ENCODE measurements around the gene ELAVL2.

DNA sequence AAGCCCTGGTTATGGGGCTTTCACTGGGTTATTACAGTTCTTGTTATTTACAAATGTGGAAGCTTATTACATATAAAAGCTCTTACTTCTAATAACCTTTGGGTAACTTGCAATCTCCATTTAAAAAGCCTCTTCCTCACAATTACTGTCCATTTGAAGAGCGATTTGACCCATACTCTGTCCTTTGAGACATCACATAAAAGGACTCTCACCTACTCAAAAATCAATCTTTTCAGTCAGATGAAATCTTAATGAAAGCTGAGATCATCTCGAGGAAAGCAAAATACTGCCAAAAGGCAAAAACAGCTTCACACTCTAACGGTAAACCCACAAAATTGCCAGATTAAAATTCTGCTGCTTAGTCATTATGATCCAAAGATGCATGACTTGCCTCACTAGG, 29.8 kb downstream of the ELAVL2 start:
- TF ChIP-seq, protein P1, sequence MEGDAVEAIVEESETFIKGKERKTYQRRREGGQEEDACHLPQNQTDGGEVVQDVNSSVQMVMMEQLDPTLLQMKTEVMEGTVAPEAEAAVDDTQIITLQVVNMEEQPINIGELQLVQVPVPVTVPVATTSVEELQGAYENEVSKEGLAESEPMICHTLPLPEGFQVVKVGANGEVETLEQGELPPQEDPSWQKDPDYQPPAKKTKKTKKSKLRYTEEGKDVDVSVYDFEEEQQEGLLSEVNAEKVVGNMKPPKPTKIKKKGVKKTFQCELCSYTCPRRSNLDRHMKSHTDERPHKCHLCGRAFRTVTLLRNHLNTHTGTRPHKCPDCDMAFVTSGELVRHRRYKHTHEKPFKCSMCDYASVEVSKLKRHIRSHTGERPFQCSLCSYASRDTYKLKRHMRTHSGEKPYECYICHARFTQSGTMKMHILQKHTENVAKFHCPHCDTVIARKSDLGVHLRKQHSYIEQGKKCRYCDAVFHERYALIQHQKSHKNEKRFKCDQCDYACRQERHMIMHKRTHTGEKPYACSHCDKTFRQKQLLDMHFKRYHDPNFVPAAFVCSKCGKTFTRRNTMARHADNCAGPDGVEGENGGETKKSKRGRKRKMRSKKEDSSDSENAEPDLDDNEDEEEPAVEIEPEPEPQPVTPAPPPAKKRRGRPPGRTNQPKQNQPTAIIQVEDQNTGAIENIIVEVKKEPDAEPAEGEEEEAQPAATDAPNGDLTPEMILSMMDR (IDR thresholded peaks at IDR 0.05; ENCODE audit: poor library complexity, severe bottlenecking), result no peak
- TF ChIP-seq POLR2AphosphoS5 (IDR thresholded peaks at IDR 0.05) (no peak), RAD21 (conservative IDR thresholded peaks at IDR 0.05) (no peak), EZH2 (IDR thresholded peaks at IDR 0.05; ENCODE audit: borderline replicate concordance, insufficient read depth, low read length, poor library complexity, severe bottlenecking) (no peak), TAF1 (IDR thresholded peaks at IDR 0.05; ENCODE audit: low read depth) (no peak), EP300 (conservative IDR thresholded peaks at IDR 0.05; ENCODE audit: poor library complexity, severe bottlenecking) (no peak), MXI1 (conservative IDR thresholded peaks at IDR 0.05; ENCODE audit: poor library complexity, severe bottlenecking) (no peak), SMC3 (conservative IDR thresholded peaks at IDR 0.05; ENCODE audit: poor library complexity) (no peak)
- TF ChIP-seq, protein P2, sequence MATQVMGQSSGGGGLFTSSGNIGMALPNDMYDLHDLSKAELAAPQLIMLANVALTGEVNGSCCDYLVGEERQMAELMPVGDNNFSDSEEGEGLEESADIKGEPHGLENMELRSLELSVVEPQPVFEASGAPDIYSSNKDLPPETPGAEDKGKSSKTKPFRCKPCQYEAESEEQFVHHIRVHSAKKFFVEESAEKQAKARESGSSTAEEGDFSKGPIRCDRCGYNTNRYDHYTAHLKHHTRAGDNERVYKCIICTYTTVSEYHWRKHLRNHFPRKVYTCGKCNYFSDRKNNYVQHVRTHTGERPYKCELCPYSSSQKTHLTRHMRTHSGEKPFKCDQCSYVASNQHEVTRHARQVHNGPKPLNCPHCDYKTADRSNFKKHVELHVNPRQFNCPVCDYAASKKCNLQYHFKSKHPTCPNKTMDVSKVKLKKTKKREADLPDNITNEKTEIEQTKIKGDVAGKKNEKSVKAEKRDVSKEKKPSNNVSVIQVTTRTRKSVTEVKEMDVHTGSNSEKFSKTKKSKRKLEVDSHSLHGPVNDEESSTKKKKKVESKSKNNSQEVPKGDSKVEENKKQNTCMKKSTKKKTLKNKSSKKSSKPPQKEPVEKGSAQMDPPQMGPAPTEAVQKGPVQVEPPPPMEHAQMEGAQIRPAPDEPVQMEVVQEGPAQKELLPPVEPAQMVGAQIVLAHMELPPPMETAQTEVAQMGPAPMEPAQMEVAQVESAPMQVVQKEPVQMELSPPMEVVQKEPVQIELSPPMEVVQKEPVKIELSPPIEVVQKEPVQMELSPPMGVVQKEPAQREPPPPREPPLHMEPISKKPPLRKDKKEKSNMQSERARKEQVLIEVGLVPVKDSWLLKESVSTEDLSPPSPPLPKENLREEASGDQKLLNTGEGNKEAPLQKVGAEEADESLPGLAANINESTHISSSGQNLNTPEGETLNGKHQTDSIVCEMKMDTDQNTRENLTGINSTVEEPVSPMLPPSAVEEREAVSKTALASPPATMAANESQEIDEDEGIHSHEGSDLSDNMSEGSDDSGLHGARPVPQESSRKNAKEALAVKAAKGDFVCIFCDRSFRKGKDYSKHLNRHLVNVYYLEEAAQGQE (IDR thresholded peaks at IDR 0.05; ENCODE audit: borderline replicate concordance), result no peak
